ENCODE measurements around the gene CEP135.
A peak's percentile ranks its signal among the peaks of the same experiment; 100 is the strongest.

CEP135 gene

DNA sequence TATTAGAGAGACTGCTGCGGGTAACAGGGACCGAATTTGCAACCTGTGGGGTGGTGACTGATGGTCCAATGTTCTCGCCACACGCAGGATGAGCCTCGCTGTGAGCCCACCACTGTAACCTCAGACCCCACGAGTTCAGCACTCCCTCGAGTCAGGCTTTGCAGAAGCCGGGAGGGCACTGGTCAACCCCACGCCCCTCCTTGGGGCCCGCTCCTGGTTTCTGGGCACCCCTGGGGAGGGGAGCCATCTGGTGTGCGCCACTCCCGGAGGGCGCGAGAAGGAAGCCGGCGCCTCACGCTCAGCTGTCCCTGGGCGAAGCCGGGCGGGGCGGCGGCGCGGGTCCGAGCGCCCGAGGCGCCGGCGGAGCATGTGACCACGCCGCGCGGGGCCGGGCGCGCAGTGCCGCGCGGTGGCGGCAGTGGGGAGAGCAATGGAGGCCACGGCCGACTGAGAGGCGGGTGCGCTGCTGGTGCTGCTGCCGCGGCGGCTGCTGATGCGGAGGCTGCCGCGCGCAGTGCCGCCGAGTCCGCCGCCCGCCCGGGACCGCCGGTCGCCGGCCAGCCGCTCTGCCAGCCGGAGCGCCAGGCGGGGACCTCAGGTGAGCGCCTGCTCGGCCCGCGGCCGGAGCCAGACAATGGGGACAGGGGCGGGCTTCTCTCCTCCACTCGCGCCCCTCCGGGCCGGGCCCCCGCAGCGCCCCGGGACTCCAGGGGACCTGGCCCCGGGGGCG, 100.1 kb downstream of the CEP135 start:
- Mint-ChIP-seq H3K9me3 (no peaks in the 10 kb centered on the region), H3K27ac (ENCODE audit: low read depth) (no peak overlapping the region), H3K4me3 (peak overlapping the region; percentile 60), H3K36me3 (ENCODE audit: insufficient read depth) (peaks cover 1% of the 10 kb centered on the region), H3K4me1 (peaks cover 9% of the 10 kb centered on the region), H3K27me3 (peaks cover 68% of the 10 kb centered on the region)
- peak; percentile 65 for ATAC-seq (replicated peaks; ENCODE audit: extremely low read depth, poor library complexity, severe bottlenecking)
- DNase-seq (ENCODE audit: low spot score in 2 of 2), result no peak

DNA sequence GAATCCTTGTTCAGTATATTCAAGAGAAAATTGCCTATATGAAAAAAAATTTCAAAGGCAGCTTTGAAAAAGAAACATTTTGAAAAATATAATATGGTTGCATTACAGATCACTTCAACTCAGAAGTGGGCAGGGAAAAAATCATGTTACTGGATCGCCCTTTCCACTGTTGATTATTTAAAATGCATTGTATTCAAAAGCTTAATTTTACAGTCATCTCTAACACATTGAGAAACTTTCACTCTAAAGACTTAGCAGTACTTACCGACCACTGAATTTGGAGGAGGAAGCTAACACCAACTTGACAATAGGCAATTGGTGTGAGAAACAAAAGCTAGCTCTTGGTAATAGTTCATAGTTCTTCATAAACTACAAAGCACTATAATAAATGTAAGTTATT, 101.9 kb downstream of the CEP135 start:
- Mint-ChIP-seq H3K4me3 (no peak overlapping the region), H3K9me3 (no peaks in the 10 kb centered on the region), H3K4me1 (peaks cover 9% of the 10 kb centered on the region), H3K36me3 (ENCODE audit: insufficient read depth) (peaks cover 1% of the 10 kb centered on the region), H3K27me3 (peaks cover 71% of the 10 kb centered on the region), H3K27ac (ENCODE audit: low read depth) (no peak overlapping the region)
- DNase-seq (ENCODE audit: low spot score in 2 of 2) (no peak), ATAC-seq (replicated peaks; ENCODE audit: extremely low read depth, poor library complexity, severe bottlenecking) (no peak)

DNA sequence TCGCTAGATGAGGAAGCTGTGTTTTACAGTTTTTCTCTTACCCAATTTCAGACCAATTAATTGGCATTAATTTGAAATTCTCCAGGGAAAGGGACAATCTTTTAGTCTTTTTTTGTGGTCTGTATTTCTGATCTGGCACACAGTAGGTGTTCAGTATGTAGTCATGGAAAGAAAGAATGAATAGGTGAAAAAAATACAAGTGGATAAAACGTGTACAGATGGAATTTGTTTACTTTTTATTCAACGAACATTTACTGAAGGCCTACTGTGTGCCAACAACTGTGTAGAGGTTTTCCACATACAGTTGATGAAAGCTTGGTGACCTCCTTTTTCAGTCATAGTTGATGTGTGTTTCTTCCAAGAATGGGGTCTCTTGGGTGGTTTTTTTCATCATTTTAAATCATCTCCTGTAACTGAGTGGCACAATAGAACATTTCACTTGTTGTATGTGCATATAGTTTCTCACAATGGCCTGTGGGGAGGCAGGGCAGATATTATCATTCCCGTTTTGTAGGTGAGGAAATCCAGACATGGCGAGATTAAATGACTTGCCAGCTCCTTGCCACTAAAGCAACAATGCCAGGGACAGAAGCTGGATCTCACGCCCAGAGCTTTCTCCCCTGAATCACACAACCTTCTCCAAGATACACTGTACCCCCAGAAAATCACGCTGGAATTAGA, 102.4 kb downstream of the CEP135 start:
- peaks cover 71% of the 10 kb centered on the region for H3K27me3 Mint-ChIP-seq
- peaks cover 1% of the 10 kb centered on the region for H3K36me3 Mint-ChIP-seq (ENCODE audit: insufficient read depth)
- DNase-seq (ENCODE audit: low spot score in 2 of 2), result no peak
- H3K9me3 Mint-ChIP-seq, result no peaks in the 10 kb centered on the region
- H3K4me3 Mint-ChIP-seq, result no peak overlapping the region
- H3K4me1 Mint-ChIP-seq, result peaks cover 9% of the 10 kb centered on the region
- ATAC-seq (replicated peaks; ENCODE audit: extremely low read depth, poor library complexity, severe bottlenecking), result no peak
- H3K27ac Mint-ChIP-seq (ENCODE audit: low read depth), result no peak overlapping the region

GRCh38 chr4:56051710-56052075, 102.9 kb downstream of the CEP135 start:
- ATAC-seq (replicated peaks; ENCODE audit: extremely low read depth, poor library complexity, severe bottlenecking) (no peak), DNase-seq (ENCODE audit: low spot score in 2 of 2) (no peak)
- H3K36me3 Mint-ChIP-seq (ENCODE audit: insufficient read depth), result peaks cover 1% of the 10 kb centered on the region
- no peak overlapping the region for H3K27ac Mint-ChIP-seq (ENCODE audit: low read depth)
- H3K4me1 Mint-ChIP-seq, result peaks cover 9% of the 10 kb centered on the region
- H3K9me3 Mint-ChIP-seq, result no peaks in the 10 kb centered on the region
- H3K4me3 Mint-ChIP-seq, result no peak overlapping the region
- peaks cover 66% of the 10 kb centered on the region for H3K27me3 Mint-ChIP-seq

- Mint-ChIP-seq H3K9me3 (no peaks in the 10 kb centered on the region), H3K36me3 (ENCODE audit: insufficient read depth) (peaks cover 1% of the 10 kb centered on the region), H3K27ac (ENCODE audit: low read depth) (no peak overlapping the region), H3K4me1 (peaks cover 9% of the 10 kb centered on the region), H3K4me3 (no peak overlapping the region), H3K27me3 (peaks cover 58% of the 10 kb centered on the region)
- DNase-seq (ENCODE audit: low spot score in 2 of 2) (no peak), ATAC-seq (replicated peaks; ENCODE audit: extremely low read depth, poor library complexity, severe bottlenecking) (no peak)
These were observed 103.7 kb downstream of the CEP135 start for GRCh38 chr4:56052481-56052880.

- Mint-ChIP-seq H3K27ac (ENCODE audit: low read depth) (no peak overlapping the region), H3K4me1 (peaks cover 9% of the 10 kb centered on the region), H3K9me3 (no peaks in the 10 kb centered on the region), H3K4me3 (no peak overlapping the region), H3K36me3 (ENCODE audit: insufficient read depth) (peaks cover 1% of the 10 kb centered on the region), H3K27me3 (peaks cover 58% of the 10 kb centered on the region)
- ATAC-seq (replicated peaks; ENCODE audit: extremely low read depth, poor library complexity, severe bottlenecking) (no peak), DNase-seq (ENCODE audit: low spot score in 2 of 2) (no peak)
These were observed 104.2 kb downstream of the CEP135 start for GRCh38 chr4:56052966-56053365.

- H3K36me3 Mint-ChIP-seq (ENCODE audit: insufficient read depth), result no peaks in the 10 kb centered on the region
- H3K27ac Mint-ChIP-seq (ENCODE audit: low read depth), result no peak overlapping the region
- H3K4me1 Mint-ChIP-seq, result peaks cover under 1% of the 10 kb centered on the region
- no peaks in the 10 kb centered on the region for H3K9me3 Mint-ChIP-seq
- peaks cover 62% of the 10 kb centered on the region for H3K27me3 Mint-ChIP-seq
- H3K4me3 Mint-ChIP-seq, result no peak overlapping the region
- ATAC-seq (replicated peaks; ENCODE audit: extremely low read depth, poor library complexity, severe bottlenecking) (no peak), DNase-seq (ENCODE audit: low spot score in 2 of 2) (no peak)
These were observed 106.6 kb downstream of the CEP135 start for GRCh38 chr4:56055027-56055977.

DNA sequence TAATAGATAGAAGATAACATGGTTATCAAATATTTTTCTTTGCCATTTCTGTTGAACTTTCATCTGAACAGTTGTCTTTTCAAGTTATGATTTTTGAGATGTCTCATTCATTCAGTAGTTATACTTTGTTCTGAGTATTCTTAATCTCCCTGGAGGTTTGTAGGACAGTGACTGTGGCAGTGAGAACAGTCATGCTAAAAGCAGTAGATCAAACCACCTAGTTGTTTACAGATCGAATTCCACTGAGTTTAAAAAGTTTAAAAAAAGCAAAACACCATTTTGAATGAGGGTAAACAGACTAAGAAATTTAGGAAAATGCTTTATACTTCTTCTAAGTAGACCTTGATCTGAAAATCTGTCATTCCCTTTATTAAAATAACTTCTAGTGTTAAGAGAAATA, 107.2 kb downstream of the CEP135 start:
- H3K36me3 Mint-ChIP-seq (ENCODE audit: insufficient read depth), result no peaks in the 10 kb centered on the region

DNA sequence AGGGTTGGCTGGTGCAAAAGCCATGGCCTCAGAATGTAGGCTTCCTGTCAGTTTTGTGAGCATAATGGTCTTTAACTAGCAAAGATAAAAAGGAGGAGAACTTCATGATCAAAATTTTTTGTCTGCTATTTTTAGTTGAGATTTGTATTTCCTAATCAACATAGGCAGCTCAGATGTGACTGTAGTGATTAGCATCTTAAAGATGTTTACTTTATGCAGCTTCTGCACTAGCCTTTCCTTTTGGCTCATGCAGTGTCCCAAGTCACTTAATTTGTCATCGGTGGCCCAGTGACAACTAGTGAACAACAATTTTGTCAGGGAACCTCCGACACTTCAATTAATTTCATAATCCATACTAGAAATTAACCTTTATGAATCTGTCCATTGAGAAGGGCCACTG, 109.8 kb downstream of the CEP135 start:
- Mint-ChIP-seq H3K9me3 (no peaks in the 10 kb centered on the region), H3K27me3 (peaks cover 55% of the 10 kb centered on the region), H3K4me3 (no peak overlapping the region), H3K27ac (ENCODE audit: low read depth) (no peak overlapping the region), H3K36me3 (ENCODE audit: insufficient read depth) (no peaks in the 10 kb centered on the region), H3K4me1 (no peaks in the 10 kb centered on the region)
- no peak for DNase-seq (ENCODE audit: low spot score in 2 of 2)
- ATAC-seq (replicated peaks; ENCODE audit: extremely low read depth, poor library complexity, severe bottlenecking), result no peak

More for the DNA sequence above, 107.2 kb downstream of the CEP135 start:
- ATAC-seq (replicated peaks; ENCODE audit: extremely low read depth, poor library complexity, severe bottlenecking) (no peak), DNase-seq (ENCODE audit: low spot score in 2 of 2) (no peak)
- H3K4me1 Mint-ChIP-seq, result no peaks in the 10 kb centered on the region
- H3K9me3 Mint-ChIP-seq, result no peaks in the 10 kb centered on the region
- peaks cover 62% of the 10 kb centered on the region for H3K27me3 Mint-ChIP-seq
- H3K4me3 Mint-ChIP-seq, result no peak overlapping the region
- H3K27ac Mint-ChIP-seq (ENCODE audit: low read depth), result no peak overlapping the region

DNA sequence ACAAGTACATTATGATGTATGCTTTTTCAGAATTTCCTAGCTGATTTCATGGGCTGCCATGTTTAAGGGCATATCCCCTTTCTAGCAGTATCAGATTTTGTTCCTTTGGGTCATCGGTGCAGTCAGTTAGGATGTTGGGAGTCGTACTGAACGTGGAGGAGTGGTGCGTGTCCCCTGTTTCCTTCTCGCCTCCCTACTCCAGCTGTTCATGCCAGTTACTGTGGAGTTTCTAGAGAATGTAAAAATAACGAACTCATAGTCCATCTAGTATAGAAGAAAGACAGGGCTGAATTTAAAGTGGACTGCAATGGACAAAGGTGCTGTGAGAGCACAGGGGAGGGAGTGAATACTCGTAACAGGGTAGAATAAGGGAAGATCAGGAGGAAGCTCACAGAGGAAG, 111.3 kb downstream of the CEP135 start:
- H3K27ac Mint-ChIP-seq (ENCODE audit: low read depth), result no peak overlapping the region

GRCh38 chr4:56062106-56062505, 113.4 kb downstream of the CEP135 start:
- DNase-seq (ENCODE audit: low spot score in 2 of 2), result no peak
- Mint-ChIP-seq H3K36me3 (ENCODE audit: insufficient read depth) (no peaks in the 10 kb centered on the region), H3K27me3 (peaks cover 55% of the 10 kb centered on the region), H3K4me1 (no peaks in the 10 kb centered on the region), H3K4me3 (no peak overlapping the region), H3K27ac (ENCODE audit: low read depth) (no peak overlapping the region), H3K9me3 (no peaks in the 10 kb centered on the region)
- no peak for ATAC-seq (replicated peaks; ENCODE audit: extremely low read depth, poor library complexity, severe bottlenecking)

More for the DNA sequence above, 111.3 kb downstream of the CEP135 start:
- no peaks in the 10 kb centered on the region for H3K36me3 Mint-ChIP-seq (ENCODE audit: insufficient read depth)
- H3K9me3 Mint-ChIP-seq, result no peaks in the 10 kb centered on the region
- ATAC-seq (replicated peaks; ENCODE audit: extremely low read depth, poor library complexity, severe bottlenecking) (no peak), DNase-seq (ENCODE audit: low spot score in 2 of 2) (no peak)
- H3K4me3 Mint-ChIP-seq, result no peak overlapping the region
- H3K27me3 Mint-ChIP-seq, result peaks cover 49% of the 10 kb centered on the region
- no peaks in the 10 kb centered on the region for H3K4me1 Mint-ChIP-seq

- Mint-ChIP-seq H3K4me1 (no peaks in the 10 kb centered on the region), H3K4me3 (no peak overlapping the region), H3K36me3 (ENCODE audit: insufficient read depth) (no peaks in the 10 kb centered on the region)
These were observed 113.9 kb downstream of the CEP135 start for GRCh38 chr4:56062526-56063145.

More at GRCh38 chr4:56062526-56063145, 113.9 kb downstream of the CEP135 start:
- DNase-seq (ENCODE audit: low spot score in 2 of 2) (no peak), ATAC-seq (replicated peaks; ENCODE audit: extremely low read depth, poor library complexity, severe bottlenecking) (no peak)
- peaks cover 59% of the 10 kb centered on the region for H3K27me3 Mint-ChIP-seq
- no peaks in the 10 kb centered on the region for H3K9me3 Mint-ChIP-seq
- H3K27ac Mint-ChIP-seq (ENCODE audit: low read depth), result no peak overlapping the region

All from central memory CD8-positive, alpha-beta T cell (primary cell).